Measurements from ENCODE around the gene BCKDHB.

The BCKDHB gene

GRCh38 chr6:80148220-80148619, 41.7 kb downstream of the BCKDHB start:
- DNase-seq, result no peak

- DNase-seq, result no peak
Measured at GRCh38 chr6:80151635-80152034, 45.2 kb downstream of the BCKDHB start.

DNA sequence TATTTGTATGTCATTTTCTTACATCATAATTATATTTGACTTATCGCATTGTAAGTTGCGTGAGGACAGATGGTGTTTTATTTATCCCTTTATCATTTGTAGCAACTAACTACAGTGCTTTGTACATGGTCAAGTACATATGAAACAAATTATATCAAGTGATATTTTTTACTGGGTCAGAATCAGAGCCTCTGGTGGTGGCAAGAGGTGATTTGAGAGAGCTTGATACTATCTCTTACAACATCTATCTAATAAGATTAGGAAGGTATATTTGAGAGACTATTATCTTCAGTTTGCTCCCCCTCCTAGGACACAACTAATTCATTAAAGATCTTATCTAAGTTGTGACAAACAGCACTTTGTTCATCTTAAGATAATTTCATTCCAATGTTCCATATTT, 47.7 kb downstream of the BCKDHB start:
- no peak for DNase-seq

GRCh38 chr6:80156221-80156620, 49.8 kb downstream of the BCKDHB start:
- no peak for DNase-seq

DNA sequence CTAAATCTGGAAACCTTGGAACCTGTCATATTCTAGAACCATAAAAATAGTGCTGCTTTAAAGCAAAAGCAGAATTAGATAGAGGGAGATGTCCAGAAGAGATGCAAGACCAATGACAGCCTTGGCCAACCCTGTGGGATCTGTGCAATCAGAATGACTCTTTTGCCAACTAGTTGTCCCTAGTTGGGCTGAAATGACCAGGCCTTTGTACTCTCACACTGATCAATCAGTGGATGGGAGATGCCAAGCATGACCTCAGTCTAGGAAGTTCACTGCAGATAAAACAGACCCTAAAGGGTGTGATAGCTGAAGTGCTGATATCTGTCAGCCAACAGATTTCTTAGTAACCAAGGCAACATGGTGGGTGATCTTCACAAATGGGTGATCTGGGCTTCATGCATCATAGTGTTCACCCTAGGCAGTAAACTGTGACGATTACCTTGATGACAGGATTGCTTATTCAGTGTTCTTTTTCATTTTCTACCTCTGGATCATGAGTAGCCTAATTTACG, 52.1 kb downstream of the BCKDHB start:
- no peak for DNase-seq

GRCh38 chr6:80161434-80161833, 55.0 kb downstream of the BCKDHB start:
- no peak for DNase-seq

DNA sequence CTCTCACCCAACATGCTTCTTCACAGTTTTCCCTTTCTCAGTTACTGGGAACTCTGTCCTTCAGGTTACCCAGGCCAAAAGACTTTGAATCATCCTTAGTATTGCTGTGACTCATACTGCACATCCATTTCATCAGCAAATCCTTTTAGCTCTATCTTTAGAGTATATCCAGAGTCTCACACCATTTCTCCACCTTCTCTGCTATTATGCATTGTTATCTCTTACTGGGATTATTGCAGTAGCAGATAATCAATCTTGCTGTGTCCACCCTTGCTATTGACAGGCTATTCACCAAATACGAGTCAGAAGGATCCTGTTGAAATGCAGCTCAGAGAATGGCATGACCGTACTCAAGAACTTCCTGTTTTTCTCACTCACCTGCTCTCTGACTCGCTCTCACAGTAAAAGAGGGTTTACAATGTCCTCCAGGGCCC, 57.3 kb downstream of the BCKDHB start:
- DNase-seq, result no peak

DNA sequence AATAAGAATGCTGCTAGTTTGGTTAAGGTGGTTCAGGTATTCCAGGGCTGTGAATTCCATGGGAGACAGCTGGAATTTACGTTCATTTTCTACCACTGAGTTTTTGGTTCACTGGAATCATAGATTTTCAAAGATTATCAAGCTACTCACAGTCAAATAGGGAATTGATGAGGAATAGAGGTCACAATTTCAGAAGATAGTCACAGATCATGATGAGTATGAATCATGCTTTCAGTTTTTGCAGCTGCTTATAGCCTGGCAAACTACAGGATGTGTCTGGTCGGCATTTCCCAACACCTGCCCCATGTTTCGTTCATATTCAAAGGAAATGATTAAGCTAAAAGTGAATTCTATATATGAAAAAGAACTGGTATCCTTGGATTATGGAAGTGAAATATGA, 58.7 kb downstream of the BCKDHB start:
- no peak for DNase-seq

- DNase-seq, result no peak
Measured at GRCh38 chr6:80165819-80166218, 59.3 kb downstream of the BCKDHB start.

DNA sequence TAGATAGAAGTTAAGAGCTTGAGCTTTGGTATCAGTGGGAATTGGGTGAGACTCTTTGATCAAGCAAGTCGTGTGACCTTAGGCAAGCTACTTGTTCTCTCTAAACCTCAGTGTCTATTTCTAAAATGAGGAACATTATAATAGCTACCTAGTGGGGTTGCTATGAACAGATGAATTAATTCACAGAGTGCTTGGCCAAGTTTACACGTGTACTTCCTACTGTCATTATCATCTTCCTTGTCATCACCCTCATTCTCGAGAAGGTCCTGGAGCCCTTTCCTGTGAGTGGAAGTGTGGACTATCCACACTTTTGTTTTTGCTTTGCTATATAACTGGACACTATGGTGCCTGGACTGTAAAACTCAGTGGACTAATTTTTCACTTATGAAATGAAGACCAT, 64.0 kb downstream of the BCKDHB start:
- no peak for DNase-seq

- no peak for DNase-seq
Measured at GRCh38 chr6:80173411-80173810, 66.9 kb downstream of the BCKDHB start.

DNA sequence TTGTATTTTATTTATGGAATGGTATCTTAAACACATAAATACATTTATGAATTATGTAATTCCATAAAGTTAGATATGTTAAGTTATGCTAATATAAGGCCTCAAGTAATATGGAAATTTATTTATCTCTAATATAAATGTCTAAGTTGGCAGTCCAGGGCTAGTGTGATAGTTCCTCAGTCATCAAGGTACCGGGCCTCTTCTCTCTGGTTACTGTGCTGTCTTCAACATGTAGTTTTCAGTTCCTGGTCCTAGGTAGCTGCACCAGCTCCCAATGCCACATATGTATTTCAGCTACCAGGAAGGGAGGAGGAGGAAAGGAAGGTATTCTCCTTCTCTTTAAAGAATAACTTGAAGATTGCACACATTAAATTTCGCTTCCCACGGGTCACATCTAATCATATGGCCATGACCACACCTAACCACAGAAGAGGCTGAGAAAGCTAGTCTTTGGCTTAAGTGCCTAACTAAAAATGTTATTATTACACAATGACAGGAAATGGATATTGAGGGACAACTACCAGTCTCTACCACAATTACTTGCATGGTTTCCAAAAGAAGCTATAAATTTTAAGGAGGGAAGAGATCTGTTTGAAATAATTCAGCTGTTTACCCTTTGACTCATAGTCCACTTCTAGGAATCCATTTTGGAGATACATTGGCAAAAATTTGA, 68.6 kb downstream of the BCKDHB start:
- no peak for DNase-seq

DNA sequence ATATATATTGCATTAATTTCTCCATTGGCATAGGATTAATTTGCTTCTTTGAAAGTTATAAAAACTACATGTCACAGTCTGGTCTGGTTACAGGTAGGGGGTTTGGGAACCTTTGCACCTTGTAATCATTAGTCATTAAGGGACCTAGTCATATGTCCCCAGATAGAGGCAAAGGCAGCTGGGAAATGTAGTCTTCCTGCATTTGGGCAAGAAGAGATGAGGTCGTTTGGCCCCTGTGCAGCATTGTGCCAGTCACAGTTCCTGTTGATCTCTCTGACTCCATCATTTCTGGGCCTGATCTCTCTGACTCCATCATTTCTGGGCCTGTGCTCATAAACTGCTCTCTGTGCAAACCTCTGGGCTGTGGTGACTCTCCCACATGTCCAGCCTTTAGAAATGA, 73.2 kb downstream of the BCKDHB start:
- no peak for DNase-seq

GRCh38 chr6:80181352-80182081, 75.0 kb downstream of the BCKDHB start:
- DNase-seq, result no peak

- no peak for DNase-seq
Measured at GRCh38 chr6:80182308-80182707, 75.8 kb downstream of the BCKDHB start.

DNA sequence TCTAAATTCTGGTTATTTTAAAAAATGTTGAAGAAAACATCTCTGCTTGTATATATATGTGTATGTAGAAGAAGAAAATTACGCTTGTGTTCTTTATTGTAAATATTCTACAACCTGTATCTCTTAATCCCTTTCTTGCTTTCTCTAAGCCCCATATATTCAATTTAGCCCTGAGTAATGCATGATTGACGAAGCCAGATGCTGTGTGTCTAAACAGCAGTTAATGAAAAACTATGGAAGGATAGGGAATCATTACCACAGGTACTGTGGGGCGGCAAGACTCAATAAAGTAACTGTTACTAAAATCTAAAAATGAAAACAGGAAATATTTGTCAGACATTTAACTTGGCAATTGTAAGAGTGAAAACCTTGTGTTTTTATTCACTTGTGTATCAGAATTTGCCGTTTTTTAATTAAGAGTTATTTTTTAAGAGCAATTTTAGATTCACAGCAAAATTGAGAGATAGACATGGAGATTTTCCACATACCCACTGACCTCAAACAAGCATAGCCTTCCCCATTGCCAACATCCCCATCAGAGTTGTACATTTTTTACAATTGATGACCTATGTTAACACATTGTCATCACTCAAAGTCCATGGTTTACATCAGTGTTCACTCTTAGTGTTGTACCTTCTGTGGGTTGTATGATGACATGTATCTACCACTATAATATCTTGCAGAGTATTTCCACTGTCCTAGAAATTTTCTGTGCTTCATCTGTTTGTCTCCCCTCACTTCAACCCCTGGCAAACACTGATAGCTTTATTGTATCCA, 76.7 kb downstream of the BCKDHB start:
- no peak for DNase-seq

GRCh38 chr6:80185492-80185891, 79.0 kb downstream of the BCKDHB start:
- DNase-seq, result no peak

GRCh38 chr6:80186082-80186481, 79.6 kb downstream of the BCKDHB start:
- DNase-seq, result no peak

GRCh38 chr6:80196906-80197305, 90.4 kb downstream of the BCKDHB start:
- no peak for DNase-seq

DNA sequence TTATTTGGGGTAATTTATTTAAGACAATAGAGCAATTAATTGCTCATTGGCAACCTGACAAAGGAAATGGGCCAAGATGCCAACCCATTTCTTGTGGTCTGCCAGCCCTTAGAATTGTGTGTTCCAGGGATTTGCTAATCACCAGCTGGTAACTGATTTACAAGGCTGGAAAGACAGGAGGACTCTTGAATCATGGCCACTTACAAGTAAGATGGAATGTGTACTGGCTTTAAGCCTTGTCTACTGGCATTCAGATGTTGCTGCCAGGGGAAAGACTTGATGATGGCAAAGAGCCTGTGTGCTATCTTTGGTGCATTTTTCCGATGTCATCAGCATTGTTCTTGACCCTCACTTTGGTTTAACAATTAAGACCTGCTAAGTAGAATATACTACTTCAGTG, 91.0 kb downstream of the BCKDHB start:
- peak in 3 of 56 donors; percentile 2 to 8 (median 6) for DNase-seq

DNA sequence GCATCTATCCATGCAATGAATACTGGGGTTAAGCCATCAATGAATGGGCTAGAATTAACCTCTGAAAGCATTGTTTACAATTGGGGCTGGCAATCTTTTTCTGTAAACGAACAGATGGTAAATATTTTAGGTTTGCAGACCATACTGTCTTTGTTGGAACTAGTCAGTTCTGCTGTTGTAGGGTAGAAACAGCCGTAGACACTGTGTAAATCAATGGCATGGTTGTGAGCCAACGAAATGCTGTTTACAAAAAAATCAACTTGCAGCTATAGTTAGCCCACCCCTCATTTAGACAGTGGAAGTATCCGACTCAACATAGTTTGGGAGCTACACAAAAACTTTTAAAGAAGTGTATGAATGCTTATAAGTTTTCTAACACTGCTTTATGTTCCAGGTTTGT, 91.5 kb downstream of the BCKDHB start:
- no peak for DNase-seq

- DNase-seq, result no peak
Measured at GRCh38 chr6:80203283-80203682, 96.8 kb downstream of the BCKDHB start.

All from nucleus accumbens (tissue), 56 donors.